ENCODE measurements around the gene RASA2.
A peak's percentile ranks its signal among the peaks of the same experiment; 100 is the strongest.

Gene RASA2

GRCh38 chr3:141444586-141445285 lies 42.1 kb upstream of the RASA2 start:
- Histone ChIP-seq H3K4me3 (no peak overlapping the region), H3K27ac (no peak overlapping the region)
- DNase-seq (ENCODE audit: low spot score): no peak
- TF ChIP-seq CTCF (IDR thresholded peaks at IDR 0.05): no peak

- no peak for TF ChIP-seq CTCF (IDR thresholded peaks at IDR 0.05)
- Histone ChIP-seq H3K27ac (no peak overlapping the region), H3K4me3 (no peak overlapping the region)
- DNase-seq (ENCODE audit: low spot score): no peak
These were observed 40.8 kb upstream of the RASA2 start for GRCh38 chr3:141445990-141446389.

- Histone ChIP-seq H3K4me3 (no peak overlapping the region), H3K27ac (no peak overlapping the region)
- no peak for TF ChIP-seq CTCF (IDR thresholded peaks at IDR 0.05)
- DNase-seq (ENCODE audit: low spot score): no peak
These were observed 40.1 kb upstream of the RASA2 start for GRCh38 chr3:141446737-141447136.

GRCh38 chr3:141447383-141447782 lies 39.4 kb upstream of the RASA2 start:
- no peak for TF ChIP-seq CTCF (IDR thresholded peaks at IDR 0.05)
- DNase-seq (ENCODE audit: low spot score): no peak
- Histone ChIP-seq H3K4me3 (no peak overlapping the region), H3K27ac (no peak overlapping the region)

GRCh38 chr3:141448606-141449220 lies 38.1 kb upstream of the RASA2 start:
- TF ChIP-seq CTCF (IDR thresholded peaks at IDR 0.05): no peak
- DNase-seq (ENCODE audit: low spot score): no peak
- Histone ChIP-seq H3K27ac (peak overlapping the region; percentile 44 to 63), H3K4me3 (no peak overlapping the region)

- Histone ChIP-seq H3K4me3 (no peak overlapping the region), H3K27ac (peak overlapping the region; percentile 44 to 63)
- DNase-seq (ENCODE audit: low spot score): no peak
- TF ChIP-seq CTCF (IDR thresholded peaks at IDR 0.05): no peak
These were observed 37.4 kb upstream of the RASA2 start for GRCh38 chr3:141449424-141449823.

All from coronary artery (tissue), 2 donors.